Neural cell (in vitro differentiated cells): ENCODE measurements around the gene LMAN2. TPM values are rescaled to one million over a fixed set of nuclear protein-coding genes. Genes with fewer than 3 reads are reported as not detected.

Experiments used
- H2AFZ ChIP-seq: fragments of 200-600, 300-800 bp; sonication (generic), shearing (Covaris generic); 2 replicates; pipeline ENCODE4 v1.6.0; 2014; ENCODE audit warnings: low read depth, mild to moderate bottlenecking, antibody characterized with exemption, low read length, moderate library complexity
- H3F3A ChIP-seq: fragments of 200-600 bp; shearing (Covaris generic); 2 replicates; pipeline ENCODE4 v1.6.1; 2016; ENCODE audit warnings: mild to moderate bottlenecking, moderate library complexity, mixed read lengths, antibody characterized with exemption, low read length; ENCODE audit not compliant: insufficient read depth, poor library complexity, severe bottlenecking
- H3K27ac ChIP-seq: fragments of 200-600, 300-800 bp; sonication (generic), shearing (Covaris generic); 2 replicates; pipeline ENCODE4 v1.5.1; 2014; ENCODE audit warnings: mild to moderate bottlenecking, low read length, moderate library complexity
- H3K27me3 ChIP-seq: fragments of 300-800, 200-600 bp; sonication (generic), shearing (Covaris generic); 2 replicates; pipeline ENCODE4 v1.6.0; 2014; ENCODE audit warnings: mild to moderate bottlenecking, low read depth, low read length, moderate library complexity; ENCODE audit not compliant: insufficient read depth
- H3K36me3 ChIP-seq: fragments of 300-800, 200-600 bp; sonication (generic), shearing (Covaris generic); 2 replicates; pipeline ENCODE4 v1.5.1; 2014; ENCODE audit warnings: mild to moderate bottlenecking, antibody characterized with exemption, low read length, moderate library complexity; ENCODE audit not compliant: insufficient read depth
- H3K4me2 ChIP-seq: fragments of 300-800, 200-600 bp; sonication (generic), shearing (Covaris generic); 2 replicates; pipeline ENCODE4 v1.6.0; 2014; ENCODE audit warnings: mild to moderate bottlenecking, low read length
- H3K4me3 ChIP-seq: fragments of 300-800, 200-600 bp; sonication (generic), shearing (Covaris generic); 2 replicates; pipeline ENCODE4 v1.5.1; 2014; ENCODE audit warnings: mild to moderate bottlenecking, low read length, moderate library complexity
- H3K79me2 ChIP-seq: fragments of 200-600 bp; shearing (Covaris generic); replicated peaks from 2 replicates; pipeline ENCODE4 v1.6.0; 2014; ENCODE audit warnings: mild to moderate bottlenecking, low read length, moderate library complexity; ENCODE audit not compliant: insufficient read depth
- H3K9ac ChIP-seq: fragments of 300-800, 200-600 bp; sonication (generic), shearing (Covaris generic); 2 replicates; pipeline ENCODE4 v1.6.1; 2016; ENCODE audit warnings: mild to moderate bottlenecking, low read length, mixed read lengths
- H3K9me2 ChIP-seq: fragments of 200-600 bp; shearing (Covaris generic); 2 replicates; pipeline ENCODE4 v1.6.1; 2016; ENCODE audit warnings: mild to moderate bottlenecking, low read length, mixed read lengths; ENCODE audit not compliant: insufficient read depth
- H3K9me3 ChIP-seq: fragments of 200-600, 300-800 bp; sonication (generic), shearing (Covaris generic); 2 replicates; pipeline ENCODE4 v1.6.1; 2016; ENCODE audit warnings: mild to moderate bottlenecking, mixed run types, low read length, moderate library complexity, mixed read lengths
- H4K20me1 ChIP-seq: fragments of 200-600 bp; shearing (Covaris generic); 2 replicates; pipeline ENCODE4 v1.6.1; 2016; ENCODE audit warnings: mild to moderate bottlenecking, mixed run types; ENCODE audit not compliant: insufficient read depth
- CTCF ChIP-seq: fragments of 450-650 bp; IDR thresholded peaks from 2 replicates; pipeline ENCODE4 v1.5.1; 2014; ENCODE audit warnings: antibody characterized with exemption, mild to moderate bottlenecking, moderate library complexity; ENCODE audit not compliant: poor library complexity, severe bottlenecking
- EP300 ChIP-seq: fragments of 450-650 bp; conservative IDR thresholded peaks from 2 replicates; pipeline ENCODE4 v1.6.1; 2014; ENCODE audit warnings: antibody characterized with exemption, mild to moderate bottlenecking, moderate library complexity; ENCODE audit not compliant: poor library complexity, severe bottlenecking
- EZH2 ChIP-seq: fragments of 200-600, 300-800 bp; shearing (Covaris generic), sonication (generic); IDR thresholded peaks from 2 replicates; pipeline ENCODE4 v1.6.1; 2014; ENCODE audit warnings: antibody characterized with exemption, low read length, borderline replicate concordance, mild to moderate bottlenecking; ENCODE audit not compliant: insufficient read depth, poor library complexity, severe bottlenecking
- MXI1 ChIP-seq: fragments of 450-650 bp; conservative IDR thresholded peaks from 2 replicates; pipeline ENCODE4 v1.6.1; 2014; ENCODE audit warnings: antibody characterized with exemption, mild to moderate bottlenecking; ENCODE audit not compliant: poor library complexity, severe bottlenecking
- POLR2AphosphoS5 ChIP-seq: IDR thresholded peaks from 2 replicates; pipeline ENCODE4 v1.6.1; 2012
- RAD21 ChIP-seq: fragments of 450-650 bp; conservative IDR thresholded peaks from 2 replicates; pipeline ENCODE4 v1.6.1; 2014; ENCODE audit warnings: antibody characterized with exemption, mild to moderate bottlenecking, moderate library complexity
- REST ChIP-seq: IDR thresholded peaks from 2 replicates; pipeline ENCODE4 v1.6.1; 2012; ENCODE audit warnings: borderline replicate concordance
- SMC3 ChIP-seq: fragments of 450-650 bp; conservative IDR thresholded peaks from 2 replicates; pipeline ENCODE4 v1.6.1; 2014; ENCODE audit warnings: antibody characterized with exemption, mild to moderate bottlenecking, moderate library complexity; ENCODE audit not compliant: poor library complexity
- TAF1 ChIP-seq: IDR thresholded peaks from 2 replicates; pipeline ENCODE4 v1.6.1; 2012; ENCODE audit warnings: low read depth
- polyA plus RNA-seq: library from polyadenylated mRNA; depleted of rRNA; stranded (reverse); fragments of >200 nt; gene quantifications from 2 replicates; pipeline ENCODE4 v1.2.3, GENCODE V29; 2014

The LMAN2 gene
- polyA plus RNA-seq, 1 donor from 2014 or later: 155 TPM

GRCh38 chr5:177325868-177326381, 25.5 kb downstream of the LMAN2 start:
- Histone ChIP-seq H3K27ac (no peak overlapping the region), H3K79me2 (no peaks in the 10 kb centered on the region), H2AFZ (no peak overlapping the region), H3K27me3 (no peaks in the 10 kb centered on the region), H3K4me3 (no peak overlapping the region), H3F3A (no peaks in the 10 kb centered on the region), H4K20me1 (no peaks in the 10 kb centered on the region), H3K9me2 (no peaks in the 10 kb centered on the region), H3K36me3 (no peaks in the 10 kb centered on the region), H3K9me3 (no peaks in the 10 kb centered on the region), H3K9ac (no peak overlapping the region), H3K4me2 (no peak overlapping the region)
- TF ChIP-seq TAF1 (no peak), EZH2 (no peak), SMC3 (no peak)

- Histone ChIP-seq H3F3A (no peaks in the 10 kb centered on the region), H3K9ac (no peak overlapping the region), H3K4me2 (no peak overlapping the region)
Observed at GRCh38 chr5:177320879-177321278, 30.6 kb downstream of the LMAN2 start.

GRCh38 chr5:177319913-177320588, 31.4 kb downstream of the LMAN2 start:
- no peaks in the 10 kb centered on the region for H4K20me1 ChIP-seq
- H3K27ac ChIP-seq: no peak overlapping the region
- H3K79me2 ChIP-seq: no peaks in the 10 kb centered on the region
- TF ChIP-seq MXI1 (no peak), REST (no peak), RAD21 (no peak), EZH2 (no peak), EP300 (no peak), SMC3 (no peak), CTCF (no peak), TAF1 (no peak), POLR2AphosphoS5 (no peak)
- H3K9me2 ChIP-seq: no peaks in the 10 kb centered on the region
- no peaks in the 10 kb centered on the region for H3K9me3 ChIP-seq
- H3F3A ChIP-seq: no peaks in the 10 kb centered on the region
- no peak overlapping the region for H3K9ac ChIP-seq
- no peak overlapping the region for H2AFZ ChIP-seq
- no peaks in the 10 kb centered on the region for H3K36me3 ChIP-seq
- no peak overlapping the region for H3K4me2 ChIP-seq
- H3K4me3 ChIP-seq: no peak overlapping the region
- H3K27me3 ChIP-seq: no peaks in the 10 kb centered on the region

More at GRCh38 chr5:177320879-177321278, 30.6 kb downstream of the LMAN2 start:
- no peak overlapping the region for H3K4me3 ChIP-seq
- no peak overlapping the region for H2AFZ ChIP-seq
- H3K36me3 ChIP-seq: no peaks in the 10 kb centered on the region
- no peaks in the 10 kb centered on the region for H3K9me3 ChIP-seq
- H3K27me3 ChIP-seq: no peaks in the 10 kb centered on the region
- no peaks in the 10 kb centered on the region for H3K79me2 ChIP-seq
- no peaks in the 10 kb centered on the region for H3K9me2 ChIP-seq
- no peaks in the 10 kb centered on the region for H4K20me1 ChIP-seq
- H3K27ac ChIP-seq: no peak overlapping the region
- TF ChIP-seq SMC3 (no peak), POLR2AphosphoS5 (no peak), MXI1 (no peak), EP300 (no peak), RAD21 (no peak), CTCF (no peak), EZH2 (no peak), TAF1 (no peak)
